Measurements from ENCODE around the gene JAK2.

The JAK2 gene

DNA sequence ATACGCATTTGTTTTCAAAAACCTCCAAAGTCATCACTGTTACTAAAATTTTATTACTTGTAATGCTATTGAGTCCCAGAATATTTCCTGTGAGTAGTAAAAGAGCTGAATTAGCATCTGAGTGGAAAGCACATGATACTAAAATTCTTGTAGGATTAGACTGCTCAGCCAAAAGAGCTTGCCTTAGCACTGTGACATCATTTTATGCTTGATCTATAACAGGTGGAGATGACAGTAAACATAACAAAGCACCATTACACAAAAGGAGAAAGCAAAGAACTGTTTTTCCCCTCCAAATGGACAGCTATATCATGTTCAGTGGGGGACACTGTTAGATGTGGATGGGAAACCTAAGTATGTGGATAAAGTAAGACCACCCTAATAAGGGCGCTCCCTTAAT is 5.8 kb upstream of the JAK2 start:
- TF ChIP-seq, protein P1, sequence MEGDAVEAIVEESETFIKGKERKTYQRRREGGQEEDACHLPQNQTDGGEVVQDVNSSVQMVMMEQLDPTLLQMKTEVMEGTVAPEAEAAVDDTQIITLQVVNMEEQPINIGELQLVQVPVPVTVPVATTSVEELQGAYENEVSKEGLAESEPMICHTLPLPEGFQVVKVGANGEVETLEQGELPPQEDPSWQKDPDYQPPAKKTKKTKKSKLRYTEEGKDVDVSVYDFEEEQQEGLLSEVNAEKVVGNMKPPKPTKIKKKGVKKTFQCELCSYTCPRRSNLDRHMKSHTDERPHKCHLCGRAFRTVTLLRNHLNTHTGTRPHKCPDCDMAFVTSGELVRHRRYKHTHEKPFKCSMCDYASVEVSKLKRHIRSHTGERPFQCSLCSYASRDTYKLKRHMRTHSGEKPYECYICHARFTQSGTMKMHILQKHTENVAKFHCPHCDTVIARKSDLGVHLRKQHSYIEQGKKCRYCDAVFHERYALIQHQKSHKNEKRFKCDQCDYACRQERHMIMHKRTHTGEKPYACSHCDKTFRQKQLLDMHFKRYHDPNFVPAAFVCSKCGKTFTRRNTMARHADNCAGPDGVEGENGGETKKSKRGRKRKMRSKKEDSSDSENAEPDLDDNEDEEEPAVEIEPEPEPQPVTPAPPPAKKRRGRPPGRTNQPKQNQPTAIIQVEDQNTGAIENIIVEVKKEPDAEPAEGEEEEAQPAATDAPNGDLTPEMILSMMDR (IDR thresholded peaks at IDR 0.05; ENCODE audit: low read depth, low read length), result no peak
- no peak overlapping the region for H3K4me3 ChIP-seq (replicated peaks in 1 of 2; ENCODE audit: low read depth in 2 of 2, low read length in 2 of 2)
- no peak for DNase-seq (ENCODE audit: low read depth in 2 of 2)

DNA sequence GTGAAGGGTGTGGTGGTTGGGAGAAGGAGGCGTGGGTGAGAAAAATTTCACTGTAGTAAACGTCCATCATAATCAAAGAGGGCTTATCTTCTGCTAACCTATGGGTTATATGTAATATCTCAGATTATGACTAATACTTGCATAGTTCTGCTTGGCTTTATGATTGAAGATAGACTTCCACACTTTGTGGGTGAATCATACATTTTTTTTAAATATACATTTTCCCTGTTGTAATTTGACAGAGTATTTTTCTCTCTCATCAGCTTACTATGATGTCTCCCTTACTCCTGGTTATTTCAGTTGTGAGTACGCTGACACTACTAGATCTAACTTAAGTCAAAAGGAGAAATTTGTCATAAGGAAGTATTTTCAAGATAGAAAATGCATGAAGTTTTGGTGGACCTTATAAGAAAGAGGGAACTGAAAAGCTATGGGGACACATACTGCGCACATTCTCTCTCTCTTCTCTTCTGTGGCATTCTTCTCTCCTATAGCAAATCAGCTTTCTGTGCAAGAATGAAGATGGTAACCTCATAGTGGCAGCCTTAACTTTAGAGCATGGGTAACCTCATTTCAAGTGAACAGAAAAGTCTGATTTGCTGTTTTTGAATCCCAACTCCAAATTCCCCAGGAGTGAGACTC is 4.9 kb upstream of the JAK2 start:
- TF ChIP-seq, protein P1 (IDR thresholded peaks at IDR 0.05; ENCODE audit: low read depth, low read length), result no peak
- no peak for DNase-seq (ENCODE audit: low read depth in 2 of 2)
- H3K4me3 ChIP-seq (replicated peaks in 1 of 2; ENCODE audit: low read depth in 2 of 2, low read length in 2 of 2), result no peak overlapping the region

DNA sequence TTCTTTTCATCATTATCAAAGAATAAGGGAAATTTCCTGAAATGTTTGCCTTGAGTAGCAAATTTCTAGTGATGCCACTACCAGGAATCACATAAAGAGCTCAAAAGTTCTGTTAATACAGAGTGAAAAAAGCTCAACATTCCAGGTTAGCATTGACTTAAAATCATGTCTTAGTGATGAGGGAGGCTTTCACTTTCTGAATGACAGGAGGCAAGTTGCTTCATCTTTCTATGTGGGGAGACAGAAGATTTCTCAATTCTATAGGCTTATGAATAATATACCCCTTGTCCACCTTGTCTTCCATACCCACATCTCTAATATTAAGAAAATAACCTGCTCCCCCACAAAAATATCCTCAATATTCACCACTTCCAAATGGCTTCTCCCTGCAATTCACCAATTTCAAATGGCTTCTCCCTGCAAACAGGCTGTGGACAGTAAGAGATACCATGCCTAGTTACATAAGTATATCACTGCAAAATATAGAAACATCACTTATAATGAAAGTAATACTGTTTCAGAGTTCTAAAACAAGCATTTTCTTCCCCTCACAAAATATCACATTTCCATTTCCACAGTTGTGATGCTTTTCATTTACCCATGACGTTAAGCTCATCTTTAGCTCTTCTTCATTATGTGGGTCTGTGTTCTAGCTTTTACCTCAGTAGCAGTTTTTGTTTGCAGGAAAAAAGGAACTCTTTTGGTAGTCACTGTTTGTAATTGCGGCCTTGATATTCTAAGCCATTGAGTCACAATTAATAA is 2.2 kb upstream of the JAK2 start:
- no peak for DNase-seq (ENCODE audit: low read depth in 2 of 2)
- no peak overlapping the region for H3K4me3 ChIP-seq (replicated peaks in 1 of 2; ENCODE audit: low read depth in 2 of 2, low read length in 2 of 2)
- TF ChIP-seq, protein P1 (IDR thresholded peaks at IDR 0.05; ENCODE audit: low read depth, low read length), result no peak

DNA sequence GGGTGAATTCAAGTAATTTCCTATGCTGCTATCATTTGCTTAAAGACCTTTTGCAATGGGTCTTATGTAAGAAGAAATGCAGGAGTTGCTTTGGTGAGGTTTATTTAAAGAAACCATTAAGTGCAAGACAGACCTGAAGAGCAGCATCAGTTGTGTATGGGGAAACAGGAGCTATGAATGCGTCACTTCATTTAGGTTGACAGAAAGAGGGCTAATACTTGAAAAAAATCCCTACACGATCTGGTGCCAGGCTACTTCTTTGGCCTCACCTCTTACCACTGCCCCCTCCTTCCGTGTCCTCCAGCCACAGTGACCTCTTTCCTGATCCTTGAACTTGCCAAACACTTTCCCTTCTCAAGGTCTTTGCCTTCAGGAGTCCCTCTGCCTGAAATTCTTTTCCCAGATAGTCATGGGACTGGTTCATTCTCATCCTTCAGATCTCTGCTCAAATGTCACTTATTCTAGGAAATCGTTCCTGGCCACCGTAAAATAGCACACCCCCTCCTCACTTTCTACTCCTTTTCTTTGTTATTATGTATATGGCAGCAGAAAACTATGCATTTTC is 1.4 kb upstream of the JAK2 start:
- no peak for DNase-seq (ENCODE audit: low read depth in 2 of 2)
- H3K4me3 ChIP-seq (replicated peaks in 1 of 2; ENCODE audit: low read depth in 2 of 2, low read length in 2 of 2), result peak overlapping the region in 1 of 2 donors; percentile 70
- TF ChIP-seq, protein P1 (IDR thresholded peaks at IDR 0.05; ENCODE audit: low read depth, low read length), result no peak

DNA sequence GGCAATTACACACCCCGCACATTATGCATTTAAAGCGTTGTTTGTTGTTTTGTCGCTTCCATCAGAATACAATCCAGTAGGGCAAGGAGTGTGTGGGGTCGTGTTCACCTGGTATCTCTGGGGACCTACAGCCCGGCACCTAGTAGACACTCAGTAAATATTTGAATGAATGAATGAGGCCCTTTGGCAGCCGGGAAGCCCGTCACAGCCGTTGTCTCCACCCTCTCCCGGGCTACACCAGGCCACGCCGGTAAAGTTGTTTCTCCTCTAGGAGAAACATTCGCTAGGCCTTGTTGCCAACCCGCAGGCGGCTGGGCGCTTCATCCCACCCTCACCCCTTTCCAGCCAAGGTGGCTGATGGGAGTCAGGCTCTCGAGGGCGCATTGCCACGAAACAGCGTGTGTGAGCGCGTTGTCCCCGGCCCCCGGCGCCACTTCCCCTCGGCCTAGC is 876 bp upstream of the JAK2 start:
- peak overlapping the region; percentile 70 to 80 for H3K4me3 ChIP-seq (replicated peaks in 1 of 2; ENCODE audit: low read depth in 2 of 2, low read length in 2 of 2)
- TF ChIP-seq, protein P1 (IDR thresholded peaks at IDR 0.05; ENCODE audit: low read depth, low read length), result no peak
- DNase-seq (ENCODE audit: low read depth in 2 of 2), result no peak

DNA sequence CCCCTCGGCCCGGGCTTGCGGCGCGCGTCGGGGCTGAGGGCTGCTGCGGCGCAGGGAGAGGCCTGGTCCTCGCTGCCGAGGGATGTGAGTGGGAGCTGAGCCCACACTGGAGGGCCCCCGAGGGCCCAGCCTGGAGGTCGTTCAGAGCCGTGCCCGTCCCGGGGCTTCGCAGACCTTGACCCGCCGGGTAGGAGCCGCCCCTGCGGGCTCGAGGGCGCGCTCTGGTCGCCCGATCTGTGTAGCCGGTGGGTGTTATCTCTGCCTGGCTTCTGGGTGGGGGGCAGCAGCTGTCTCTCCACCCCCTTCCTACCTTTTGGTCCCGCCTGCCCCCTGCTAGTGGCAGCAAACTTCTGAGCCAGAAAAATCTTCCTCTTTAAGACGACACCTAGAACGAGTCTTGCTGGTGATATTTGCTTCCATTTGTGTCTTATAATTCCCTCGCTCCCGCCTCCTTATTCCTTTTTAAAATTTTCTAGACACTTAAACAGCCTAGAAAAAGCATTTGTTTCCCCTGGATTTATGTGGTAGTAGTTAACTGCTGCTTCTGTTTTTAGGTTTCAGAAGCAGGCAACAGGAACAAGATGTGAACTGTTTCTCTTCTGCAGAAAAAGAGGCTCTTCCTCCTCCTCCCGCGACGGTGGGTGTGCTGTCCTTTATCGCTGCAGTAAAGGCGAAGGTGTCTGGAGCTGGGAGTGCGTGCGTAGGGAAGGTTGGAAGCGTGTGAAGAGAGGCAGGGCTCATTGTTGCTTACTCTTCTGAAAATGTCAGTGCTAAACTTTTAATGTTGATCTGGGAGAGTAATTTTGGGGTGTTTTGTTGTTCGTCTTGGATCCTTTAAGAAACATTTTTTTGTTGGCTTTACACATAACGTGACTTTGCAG is 554 bp downstream of the JAK2 start:
- TF ChIP-seq, protein P1 (IDR thresholded peaks at IDR 0.05; ENCODE audit: low read depth, low read length), result no peak
- peak; percentile 49 to 51 for DNase-seq (ENCODE audit: low read depth in 2 of 2)
- peak overlapping the region; percentile 70 to 80 for H3K4me3 ChIP-seq (replicated peaks in 1 of 2; ENCODE audit: low read depth in 2 of 2, low read length in 2 of 2)

Measured in cardiac fibroblast (primary cell).